BE2C (cell line): Measurements from ENCODE around the gene MEG3.
"Not testable (repeated sequence)": the region's sequence is repeated elsewhere in the genome, so short reads cannot be mapped to it uniquely, and the experiment has no call there.

ENCODE experiments used
- DNase-seq: peaks from one replicate; pipeline ENCODE4 v3.0.0-alpha.2; 2020
- H3K27me3 ChIP-seq: fragments of 250-450 bp; sonication (Bioruptor Pico); 2 replicates; pipeline ENCODE4 v1.5.1; 2020; ENCODE audit warnings: mild to moderate bottlenecking
- H3K36me3 ChIP-seq: fragments of 250-450 bp; sonication (Bioruptor Pico); 2 replicates; pipeline ENCODE4 v1.5.1; 2020; ENCODE audit warnings: mild to moderate bottlenecking
- H3K4me1 ChIP-seq: fragments of 250-450 bp; sonication (Bioruptor Pico); 2 replicates; pipeline ENCODE4 v1.5.1; 2020
- H3K4me3 ChIP-seq: 2 replicates; pipeline ENCODE4 v1.5.1; 2011; ENCODE audit warnings: low read depth, low read length
- H3K9me3 ChIP-seq: fragments of 250-450 bp; sonication (Bioruptor Pico); 2 replicates; pipeline ENCODE4 v1.5.1; 2020
- CTCF ChIP-seq: IDR thresholded peaks from 2 replicates; pipeline ENCODE4 v1.5.1; 2012; ENCODE audit warnings: mild to moderate bottlenecking, low read depth, low read length

Gene MEG3

GRCh38 chr14:100815478-100816285 lies 10.2 kb upstream of the MEG3 start:
- no peak for TF ChIP-seq CTCF
- Histone ChIP-seq H3K4me1 (no peaks in the 10 kb centered on the region), H3K36me3 (no peaks in the 10 kb centered on the region), H3K27me3 (no peaks in the 10 kb centered on the region), H3K4me3 (no peak overlapping the region), H3K9me3 (no peaks in the 10 kb centered on the region; the same call in 1 of the 2 replicates)
- DNase-seq: no peak

GRCh38 chr14:100816286-100816949 lies 9.5 kb upstream of the MEG3 start:
- Histone ChIP-seq H3K4me3 (no peak overlapping the region), H3K27me3 (no peaks in the 10 kb centered on the region), H3K9me3 (no peaks in the 10 kb centered on the region; the same call in 1 of the 2 replicates), H3K4me1 (no peaks in the 10 kb centered on the region), H3K36me3 (no peaks in the 10 kb centered on the region)
- no peak for DNase-seq
- no peak for TF ChIP-seq CTCF

GRCh38 chr14:100816950-100817901 lies 8.7 kb upstream of the MEG3 start:
- H3K36me3 ChIP-seq: no peaks in the 10 kb centered on the region
- DNase-seq: no peak
- no peaks in the 10 kb centered on the region for H3K27me3 ChIP-seq
- no peaks in the 10 kb centered on the region; the same call in 1 of the 2 replicates for H3K9me3 ChIP-seq
- TF ChIP-seq CTCF: no peak
- H3K4me1 ChIP-seq: no peaks in the 10 kb centered on the region
- no peak overlapping the region for H3K4me3 ChIP-seq

- Histone ChIP-seq H3K27me3 (no peaks in the 10 kb centered on the region), H3K4me1 (no peaks in the 10 kb centered on the region; the same call in 1 of the 2 replicates), H3K4me3 (no peak overlapping the region), H3K36me3 (no peaks in the 10 kb centered on the region), H3K9me3 (no peaks in the 10 kb centered on the region; the same call in 1 of the 2 replicates)
- no peak for TF ChIP-seq CTCF
- DNase-seq: no peak
These were observed 7.7 kb upstream of the MEG3 start for GRCh38 chr14:100818221-100818699.

GRCh38 chr14:100818923-100819322 lies 7.0 kb upstream of the MEG3 start:
- not testable (repeated sequence) for H3K9me3 ChIP-seq, H3K4me1 ChIP-seq, H3K4me3 ChIP-seq, H3K27me3 ChIP-seq, DNase-seq, H3K36me3 ChIP-seq

GRCh38 chr14:100819453-100819828 lies 6.5 kb upstream of the MEG3 start:
- DNase-seq: no peak
- Histone ChIP-seq H3K36me3 (no peaks in the 10 kb centered on the region), H3K27me3 (no peaks in the 10 kb centered on the region), H3K4me3 (no peak overlapping the region), H3K4me1 (no peaks in the 10 kb centered on the region; the same call in none of the 2 replicates), H3K9me3 (no peaks in the 10 kb centered on the region)
- no peak for TF ChIP-seq CTCF
